H1 (cell line): ENCODE measurements around the gene MKRN1. TPM values are rescaled to one million over a fixed set of nuclear protein-coding genes. Genes with fewer than 3 reads are reported as not detected.
A peak's percentile ranks its signal among the peaks of the same experiment; 100 is the strongest.

Source experiments
- ASH2L ChIP-seq: fragments of 200-600, 300-600 bp; sonication (generic); IDR thresholded peaks from one replicate; pipeline ENCODE4 v1.7.1; 2017; ENCODE audit warnings: low read length
- HDAC6 ChIP-seq: IDR thresholded peaks from one replicate; pipeline ENCODE4 v1.7.1; 2012; ENCODE audit warnings: low read depth, mild to moderate bottlenecking, inconsistent platforms, low read length, moderate library complexity
- RBBP5 ChIP-seq: IDR thresholded peaks from 2 replicates; pipeline ENCODE4 v1.7.1; 2012; ENCODE audit warnings: low read depth, mild to moderate bottlenecking, inconsistent platforms, low read length, moderate library complexity, borderline replicate concordance
- SIN3A ChIP-seq, 2 experiments: IDR thresholded peaks in 1 of 2; conservative IDR thresholded peaks in 1 of 2; 2 replicates each; pipeline ENCODE4 v1.6.1; 2011 to 2012; ENCODE audit warnings: low read length in 2 of 2, improper control_type of control experiment in 1 of 2, low read depth in 1 of 2, mild to moderate bottlenecking in 1 of 2
- SRF ChIP-seq: IDR thresholded peaks from 2 replicates; pipeline ENCODE4 v1.6.1; 2011; ENCODE audit warnings: mild to moderate bottlenecking, low read depth, low read length, moderate library complexity
- TAF7 ChIP-seq: optimal IDR thresholded peaks from 2 replicates; pipeline ENCODE3; 2011; ENCODE audit warnings: low read depth, mild to moderate bottlenecking, inconsistent platforms, low read length, moderate library complexity, borderline replicate concordance
- TBP ChIP-seq: IDR thresholded peaks from 2 replicates; pipeline ENCODE4 v1.6.1; 2011; ENCODE audit warnings: low read depth, low read length, improper control_type of control experiment
- YY1 ChIP-seq: IDR thresholded peaks from 2 replicates; pipeline ENCODE4 v1.6.1; 2011; ENCODE audit warnings: low read depth, mild to moderate bottlenecking, low read length
- polyA plus RNA-seq, 7 experiments: library from polyadenylated mRNA; depleted of rRNA in 3 of 7; stranded (reverse) in 5 of 7; unstranded in 2 of 7; fragments of >200 nt in 5 of 7; fragments of 200-250 nt in 2 of 7; gene quantifications; 1 replicate in 5 of 7; 2 replicates in 1 of 7; 4 replicates in 1 of 7; pipeline versions ENCODE4 v1.2.1 to v1.2.3, GENCODE V29; 2011 to 2013; ENCODE audit warnings: missing spikeins in 2 of 7, mixed read lengths in 2 of 7
- total RNA-seq: library from RNA; stranded (reverse); fragmentation: NEBNext Ultra II Directional; extraction: Animal tissue kit (Norgen Biotek cat#: 25700); gene quantifications from 2 replicates; pipeline ENCODE4 v1.2.1, GENCODE V29; 2021

MKRN1 gene
- total and polyA plus RNA-seq, 2 of the 8 experiments (the other 6 are each of a cell fraction or from before 2014, with no cell fraction given), result 46.2 to 99.6 TPM

- no peak for TF ChIP-seq TAF7
- TF ChIP-seq RBBP5, result no peak
- peak; percentile 26 for TF ChIP-seq ASH2L
- TF ChIP-seq YY1, result 0 out of 2 replicates have a peak, but pooled peaks have one; percentile 19
- no peak for TF ChIP-seq TBP
- TF ChIP-seq HDAC6, result no peak
- peak; percentile 63 for TF ChIP-seq SRF
- TF ChIP-seq SIN3A (conservative IDR thresholded peaks at IDR 0.05 in 1 of 2, IDR thresholded peaks at IDR 0.05 in 1 of 2; ENCODE audit: low read depth in 1 of 2, low read length in 2 of 2), result peak; percentile 55 to 82; a peak in 1 of 4 replicates
Measured at GRCh38 chr7:140506788-140507464, 27.6 kb upstream of the MKRN1 start (continued).
